ENCODE data around the gene IGF1. TPM values are rescaled to one million over a fixed set of nuclear protein-coding genes. Genes with fewer than 3 reads are reported as not detected.

Gene IGF1
- total RNA-seq, 1 experiment from 2014 or later, result not detected

- DNase-seq (ENCODE audit: low spot score), result no peak
- ATAC-seq, result no peak
- no peak for TF ChIP-seq MXD4 (CRISPR knock-in tag; IDR thresholded peaks at IDR 0.05; ENCODE audit: borderline replicate concordance)
- TF ChIP-seq ZBTB43 (CRISPR knock-in tag; IDR thresholded peaks at IDR 0.05), result no peak
- TF ChIP-seq E2F5 (CRISPR knock-in tag; IDR thresholded peaks at IDR 0.05), result no peak
- no peak for TF ChIP-seq ZNF232 (CRISPR knock-in tag; IDR thresholded peaks at IDR 0.05)
- no peak for TF ChIP-seq E2F4 (CRISPR knock-in tag; IDR thresholded peaks at IDR 0.05; ENCODE audit: borderline replicate concordance, low read depth)
- TF ChIP-seq ZNF416 (CRISPR knock-in tag; IDR thresholded peaks at IDR 0.05), result no peak
- no peak for TF ChIP-seq ZNF671 (CRISPR knock-in tag; IDR thresholded peaks at IDR 0.05)
- ChIA-PET POLR2A (no interaction called here), CTCF (no interaction called here)
- no peaks in the 10 kb centered on the region for H3K36me3 Mint-ChIP-seq
- no peaks in the 10 kb centered on the region for H3K9me3 Mint-ChIP-seq
- H3K27me3 Mint-ChIP-seq (ENCODE audit: low read depth), result no peaks in the 10 kb centered on the region
- H3K4me3 Mint-ChIP-seq, result no peak overlapping the region
- H3K4me1 Mint-ChIP-seq, result peaks cover 3% of the 10 kb centered on the region; the same call in 1 of the 2 replicates
- H3K27ac Mint-ChIP-seq, result no peak overlapping the region
These were observed 1.5 kb upstream of the IGF1 start for GRCh38 chr12:102481705-102482425.

- ChIA-PET CTCF (interaction anchor here (1.4 kb wide), 1 partner anchor 310 kb away, joined by 4 read pairs; no protein-coding TSS in a partner anchor), POLR2A (no interaction called here)
- TF ChIP-seq ETV6 (CRISPR knock-in tag; IDR thresholded peaks at IDR 0.05), result no peak
- no peak for TF ChIP-seq NR1H2 (CRISPR knock-in tag; IDR thresholded peaks at IDR 0.05)
- no peak for TF ChIP-seq AFF4 (CRISPR knock-in tag; IDR thresholded peaks at IDR 0.05; ENCODE audit: borderline replicate concordance)
- no peak for DNase-seq (ENCODE audit: low spot score)
- no peak for ATAC-seq
- Mint-ChIP-seq H3K4me3 (no peak overlapping the region), H3K36me3 (no peaks in the 10 kb centered on the region), H3K9me3 (no peaks in the 10 kb centered on the region), H3K27me3 (ENCODE audit: low read depth) (no peaks in the 10 kb centered on the region), H3K27ac (no peak overlapping the region), H3K4me1 (peaks cover 12% of the 10 kb centered on the region)
These were observed 424 bp downstream of the IGF1 start for GRCh38 chr12:102479939-102480338.

- POLR2A ChIA-PET, result no interaction called here
- Mint-ChIP-seq H3K27ac (no peak overlapping the region), H3K9me3 (no peaks in the 10 kb centered on the region), H3K4me1 (peaks cover 11% of the 10 kb centered on the region), H3K4me3 (no peak overlapping the region), H3K27me3 (ENCODE audit: low read depth) (no peaks in the 10 kb centered on the region; the same call in 1 of the 2 replicates), H3K36me3 (no peaks in the 10 kb centered on the region)
- DNase-seq (ENCODE audit: low spot score), result no peak
- CTCF ChIA-PET, result interaction anchor here (0.7 to 1.4 kb wide), 5 partner anchors 11 to 332 kb away, joined by 3 to 7 read pairs (median 4); no protein-coding TSS in a partner anchor
- ATAC-seq, result peak; percentile 39
- TF ChIP-seq CDX4 (CRISPR knock-in tag; IDR thresholded peaks at IDR 0.05; ENCODE audit: borderline replicate concordance) (no peak), RORB (CRISPR knock-in tag; IDR thresholded peaks at IDR 0.05) (no peak), ZNF281 (CRISPR knock-in tag; IDR thresholded peaks at IDR 0.05) (no peak), ZNF396 (CRISPR knock-in tag; IDR thresholded peaks at IDR 0.05; ENCODE audit: borderline replicate concordance) (no peak), ZBTB43 (CRISPR knock-in tag; IDR thresholded peaks at IDR 0.05) (no peak), CBFB (CRISPR knock-in tag; IDR thresholded peaks at IDR 0.05; ENCODE audit: low read depth) (no peak), KAT7 (CRISPR knock-in tag; IDR thresholded peaks at IDR 0.05; ENCODE audit: borderline replicate concordance) (no peak)
These were observed 1.1 kb downstream of the IGF1 start for GRCh38 chr12:102479099-102479885.

Measured in WTC11 (cell line).